Spleen (tissue), 7 donors: ENCODE measurements around the gene ALDH3B1.
A peak's percentile ranks its signal among the peaks of the same experiment; 100 is the strongest.

Experiments
- CTCF ChIP-seq, 11 experiments: fragments of 200-600 bp in 7 of 11; fragments of 450-650 bp in 4 of 11; sonication (generic) in 4 of 11; IDR thresholded peaks in 8 of 11; conservative IDR thresholded peaks in 3 of 11; 1 replicate in 7 of 11; 2 replicates in 4 of 11; pipeline versions ENCODE4 v1.4.0 to v1.8.0; 2016 to 2021; ENCODE audit warnings: antibody characterized with exemption in 11 of 11, inconsistent platforms in 4 of 11, mild to moderate bottlenecking in 1 of 11
- POLR2A ChIP-seq, 3 donors: fragments of 450-650 bp; IDR thresholded peaks; one replicate each; pipeline ENCODE4 v1.5.1; 2017; ENCODE audit warnings: antibody characterized with exemption in 3 of 3, mild to moderate bottlenecking in 1 of 3
- POLR2AphosphoS5 ChIP-seq, 3 donors: sonication (generic); formaldehyde crosslinking; IDR thresholded peaks; one replicate each; pipeline ENCODE4 v1.5.1; 2017; ENCODE audit warnings: antibody characterized with exemption in 3 of 3
- donor health status: DM: no; HTN: no; CAD: no; lungs with moderate emphysema.
- donor health status: DM: no; HTN: no; CAD: no.
- donor health status: DM: no; HTN: no; CAD: no.

GRCh38 chr11:68020575-68020974 is 10.4 kb downstream of the ALDH3B1 start:
- peak in 3 of 11 experiments; percentile 8 to 14 (median 14) for TF ChIP-seq CTCF (IDR thresholded peaks at IDR 0.05 in 8 of 11, conservative IDR thresholded peaks at IDR 0.05 in 3 of 11)
- TF ChIP-seq POLR2AphosphoS5 (IDR thresholded peaks at IDR 0.05) = no peak
- no peak for TF ChIP-seq POLR2A (IDR thresholded peaks at IDR 0.05)
